Natural killer cell (primary cell): Measurements from ENCODE around the gene IL17C. TPM values are rescaled to one million over a fixed set of nuclear protein-coding genes. Genes with fewer than 3 reads are reported as not detected.

ENCODE experiments used
- ATAC-seq, 3 donors: fragments of 150-1000 bp in 2 of 3; fragments of 200-7000 bp in 1 of 3; cut with Tn5 transposase; 1 replicate in 1 of 3; 2 replicates in 2 of 3; pipeline ENCODE4 v1.10.0; 2021; ENCODE audit warnings: mild to moderate bottlenecking in 2 of 3, moderate library complexity in 2 of 3
- DNase-seq, 2 donors: peaks; one replicate each; pipeline versions ENCODE4 v3.0.0 to v3.0.0-alpha.2; 2013 to 2021; ENCODE audit warnings: mixed read lengths in 1 of 2
- H3K27ac ChIP-seq: one replicate; pipeline ENCODE4 v1.5.1; 2013; ENCODE audit warnings: mild to moderate bottlenecking, low read length
- H3K27me3 ChIP-seq: one replicate; pipeline ENCODE4 v1.6.1; 2013; ENCODE audit warnings: low read length; ENCODE audit not compliant: control insufficient read depth, insufficient read depth
- H3K36me3 ChIP-seq: one replicate; pipeline ENCODE4 v1.6.1; 2013; ENCODE audit warnings: low read length; ENCODE audit not compliant: control insufficient read depth, insufficient read depth
- H3K4me1 ChIP-seq: one replicate; pipeline ENCODE4 v1.6.1; 2013; ENCODE audit warnings: low read length; ENCODE audit not compliant: control insufficient read depth, insufficient read depth
- H3K4me3 ChIP-seq: one replicate; pipeline ENCODE4 v1.5.1; 2013; ENCODE audit warnings: low read length
- H3K9me3 ChIP-seq: one replicate; pipeline ENCODE4 v1.6.1; 2013; ENCODE audit warnings: low read length; ENCODE audit not compliant: control insufficient read depth, insufficient read depth
- H3K27ac Mint-ChIP-seq, 2 donors: one replicate each; pipeline ENCODE4 v1.8.0; 2022; ENCODE audit warnings: mild to moderate bottlenecking in 2 of 2, mixed read lengths in 2 of 2, moderate library complexity in 1 of 2
- H3K27me3 Mint-ChIP-seq, 2 donors: one replicate each; pipeline ENCODE4 v1.8.0; 2022; ENCODE audit warnings: low read depth in 2 of 2, mixed read lengths in 2 of 2
- H3K36me3 Mint-ChIP-seq: one replicate; pipeline ENCODE4 v1.8.0; 2022; ENCODE audit warnings: mixed read lengths
- H3K4me1 Mint-ChIP-seq, 2 donors: one replicate each; pipeline ENCODE4 v1.8.0; 2022; ENCODE audit warnings: mixed read lengths in 2 of 2
- H3K4me3 Mint-ChIP-seq: one replicate; pipeline ENCODE4 v1.8.0; 2022; ENCODE audit warnings: mild to moderate bottlenecking, moderate library complexity, mixed read lengths
- H3K9me3 Mint-ChIP-seq, 2 donors: one replicate each; pipeline ENCODE4 v1.8.0; 2022; ENCODE audit warnings: mixed read lengths in 2 of 2
- CTCF ChIP-seq: fragments of 200-600 bp; IDR thresholded peaks from one replicate; pipeline ENCODE4 v1.8.0; 2022; ENCODE audit warnings: antibody characterized with exemption
- WGBS: methylation state at CpG from one replicate; pipeline ENCODE4 v1.1.7; 2013; ENCODE audit warnings: missing lambda C conversion rate; ENCODE audit not compliant: insufficient coverage; 5-methylcytosine and 5-hydroxymethylcytosine counted together
- intact Hi-C: fragments of 100-400 bp; cut with micrococcal nuclease; formaldehyde crosslinking; loops from one replicate; pipeline ENCODE4 v1.14.2; 2022
- total RNA-seq, 4 donors: library from RNA; stranded (reverse); fragments of 120-200 nt in 1 of 4; gene quantifications; one replicate each; pipeline versions ENCODE4 v1.2.3 to v1.2.4, GENCODE V29; 2013 to 2022

The IL17C gene
- total RNA-seq, 3 donors from 2014 or later (not counting 1 experiment from before 2014, with no cell fraction given) = 0.61 to 3.0 (median 1.2) TPM

- intact Hi-C loops = loop anchor here (1.0 to 5.0 kb wide), 3 partner anchors 14 to 66 kb away; partner anchors contain the start of gene IL17C
- Histone ChIP-seq H3K27me3 (no peaks in the 10 kb centered on the region), H3K4me3 (peak within 1 kb of the TSS; percentile 92), H3K4me1 (peaks cover 55% of the 10 kb centered on the region), H3K36me3 (no peaks in the 10 kb centered on the region), H3K27ac (peak within 1 kb of the TSS; percentile 63), H3K9me3 (no peaks in the 10 kb centered on the region)
- no peak for TF ChIP-seq CTCF
- peak; percentile 88 to 89 for DNase-seq
- Mint-ChIP-seq H3K27me3 (no peaks in the 10 kb centered on the region), H3K4me3 (peak within 1 kb of the TSS; percentile 84), H3K36me3 (no peaks in the 10 kb centered on the region), H3K4me1 (peaks cover 15 to 45% of the 10 kb centered on the region in 2 donors), H3K9me3 (no peaks in the 10 kb centered on the region), H3K27ac (peak within 1 kb of the TSS; percentile 36 to 73)
- ATAC-seq = peak; percentile 86 to 94 (median 93)
- WGBS = 12% methylated on average over 65 of the region's 65 CpGs
Observed at GRCh38 chr16:88686439-88687253, 48.3 kb downstream of the IL17C start, which contains the start of gene SNAI3. Gene SNAI3, minus strand, starts transcription at chr16:88686507. Its CDS starts 101 bp downstream, at chr16:88686406.

GRCh38 chr16:88687254-88687576 lies 48.8 kb downstream of the IL17C start:
- intact Hi-C loops = loop anchor here (2.0 to 5.0 kb wide), 2 partner anchors 14 to 50 kb away; partner anchors contain the start of gene IL17C
- 79% methylated on average over 10 of the region's 10 CpGs for whole genome bisulfite sequencing
- ATAC-seq = no peak
- no peak for DNase-seq
- no peaks in the 10 kb centered on the region for H3K27me3 ChIP-seq
- H3K4me3 Mint-ChIP-seq = peak overlapping the region; percentile 21
- no peaks in the 10 kb centered on the region for H3K9me3 Mint-ChIP-seq
- no peak overlapping the region for H3K27ac Mint-ChIP-seq
- no peaks in the 10 kb centered on the region for H3K36me3 Mint-ChIP-seq
- no peaks in the 10 kb centered on the region for H3K36me3 ChIP-seq
- H3K27me3 Mint-ChIP-seq = no peaks in the 10 kb centered on the region
- TF ChIP-seq CTCF = no peak
- H3K4me3 ChIP-seq = no peak overlapping the region
- peaks cover 55% of the 10 kb centered on the region for H3K4me1 ChIP-seq
- H3K27ac ChIP-seq = no peak overlapping the region
- peaks cover 13 to 45% of the 10 kb centered on the region in 2 donors for H3K4me1 Mint-ChIP-seq
- no peaks in the 10 kb centered on the region for H3K9me3 ChIP-seq

- no peak overlapping the region for H3K4me3 Mint-ChIP-seq
Observed at GRCh38 chr16:88687676-88688012, 49.3 kb downstream of the IL17C start.

More at GRCh38 chr16:88687676-88688012, 49.3 kb downstream of the IL17C start:
- Mint-ChIP-seq H3K27me3 (no peaks in the 10 kb centered on the region), H3K27ac (no peak overlapping the region), H3K36me3 (no peaks in the 10 kb centered on the region), H3K4me1 (peaks cover 11 to 44% of the 10 kb centered on the region in 2 donors), H3K9me3 (no peaks in the 10 kb centered on the region)
- DNase-seq (no peak), ATAC-seq (no peak)
- Histone ChIP-seq H3K4me1 (peaks cover 57% of the 10 kb centered on the region), H3K36me3 (no peaks in the 10 kb centered on the region), H3K27me3 (no peaks in the 10 kb centered on the region), H3K27ac (no peak overlapping the region), H3K9me3 (no peaks in the 10 kb centered on the region), H3K4me3 (no peak overlapping the region)
- intact Hi-C loops = loop anchor here (2.0 to 5.0 kb wide), 2 partner anchors 13 to 50 kb away; partner anchors contain the start of gene IL17C
- no CpG with 5 or more reads among the region's 3 CpGs for WGBS
- TF ChIP-seq CTCF = no peak
